Suppressor macrophage treated with lipopolysaccharide for 1 hour (primary cell): ENCODE data around the gene BRWD1.
A peak's percentile ranks its signal among the peaks of the same experiment; 100 is the strongest.

Experiments
- DNase-seq, 3 donors: peaks; one replicate each; pipeline ENCODE4 v3.0.0-alpha.2; 2020 to 2022

BRWD1 gene

DNA sequence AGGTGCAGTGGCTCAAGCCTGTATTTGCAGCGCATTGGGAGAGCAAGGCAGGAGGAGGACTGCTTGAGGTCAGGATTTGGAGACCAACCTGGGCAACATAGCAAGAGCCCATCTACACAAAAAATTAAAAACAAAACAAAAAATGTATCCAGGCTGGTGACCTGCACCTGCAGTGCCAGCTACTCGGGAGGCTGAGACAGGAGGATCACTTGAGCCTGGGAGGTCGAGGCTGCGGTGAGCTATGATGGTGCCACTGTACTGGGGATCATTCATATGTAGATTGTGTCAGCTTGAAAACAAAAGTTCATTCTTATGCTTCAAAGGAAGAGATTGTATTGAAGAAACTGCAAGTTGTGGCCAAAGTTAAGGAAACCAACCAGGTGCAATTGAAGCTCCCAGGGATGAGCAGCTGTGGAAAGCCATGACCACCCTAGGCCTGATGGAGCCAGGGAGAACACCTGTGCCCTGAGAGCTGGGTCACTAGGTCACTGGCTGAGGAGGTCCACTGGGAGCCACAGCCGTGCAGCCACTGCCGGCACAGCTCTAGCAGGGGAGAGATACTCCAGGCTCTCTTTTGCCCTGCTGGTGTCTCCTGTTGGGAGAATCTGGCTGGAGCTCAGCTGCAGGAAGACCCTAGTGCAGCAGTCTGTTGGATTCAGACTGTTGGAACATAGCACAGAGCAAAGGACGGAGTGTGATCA lies 13.3 kb upstream of the BRWD1 start:
- DNase-seq: no peak

DNA sequence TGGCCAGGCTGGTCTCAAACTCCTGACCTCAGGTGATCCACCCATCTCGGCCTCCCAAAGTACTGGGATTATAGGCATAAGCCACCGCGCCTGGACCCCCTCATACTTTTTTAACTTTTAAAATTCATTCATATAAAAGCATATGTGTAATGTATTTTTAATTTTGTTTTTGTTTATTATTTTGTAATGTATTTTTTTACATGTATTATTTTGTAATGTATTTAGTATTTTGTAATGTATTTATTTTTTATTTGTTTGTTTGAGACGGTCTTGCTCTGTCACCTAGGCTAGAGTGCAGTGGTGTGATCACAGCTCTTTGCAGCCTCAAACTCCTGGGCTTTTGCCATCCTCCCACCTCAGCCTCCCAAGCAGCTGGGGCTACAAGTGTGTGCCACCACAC lies 12.0 kb upstream of the BRWD1 start:
- no peak for DNase-seq

DNA sequence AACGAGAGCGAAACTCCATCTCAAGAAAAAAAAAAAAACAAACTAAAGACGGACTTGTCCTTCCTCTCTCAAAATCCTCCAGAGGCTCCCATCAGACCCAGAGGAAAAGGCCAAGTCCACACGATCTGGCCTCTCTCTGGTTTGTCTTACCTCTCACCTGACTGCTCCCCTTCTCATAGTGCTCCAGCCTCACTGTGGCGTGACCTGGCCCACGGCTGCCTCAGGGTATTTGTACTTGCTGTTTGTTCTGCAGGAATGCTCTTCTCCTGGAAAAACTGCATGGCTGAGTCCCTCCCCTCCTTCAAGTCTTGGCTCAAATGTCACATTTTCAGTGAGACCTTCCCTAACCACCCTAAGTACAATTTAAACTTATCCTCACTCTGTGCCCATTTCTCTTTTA lies 8.0 kb upstream of the BRWD1 start:
- no peak for DNase-seq

GRCh38 chr21:39319814-39320332 lies 6.4 kb upstream of the BRWD1 start:
- no peak for DNase-seq

GRCh38 chr21:39319251-39319756 lies 5.9 kb upstream of the BRWD1 start:
- no peak for DNase-seq

DNA sequence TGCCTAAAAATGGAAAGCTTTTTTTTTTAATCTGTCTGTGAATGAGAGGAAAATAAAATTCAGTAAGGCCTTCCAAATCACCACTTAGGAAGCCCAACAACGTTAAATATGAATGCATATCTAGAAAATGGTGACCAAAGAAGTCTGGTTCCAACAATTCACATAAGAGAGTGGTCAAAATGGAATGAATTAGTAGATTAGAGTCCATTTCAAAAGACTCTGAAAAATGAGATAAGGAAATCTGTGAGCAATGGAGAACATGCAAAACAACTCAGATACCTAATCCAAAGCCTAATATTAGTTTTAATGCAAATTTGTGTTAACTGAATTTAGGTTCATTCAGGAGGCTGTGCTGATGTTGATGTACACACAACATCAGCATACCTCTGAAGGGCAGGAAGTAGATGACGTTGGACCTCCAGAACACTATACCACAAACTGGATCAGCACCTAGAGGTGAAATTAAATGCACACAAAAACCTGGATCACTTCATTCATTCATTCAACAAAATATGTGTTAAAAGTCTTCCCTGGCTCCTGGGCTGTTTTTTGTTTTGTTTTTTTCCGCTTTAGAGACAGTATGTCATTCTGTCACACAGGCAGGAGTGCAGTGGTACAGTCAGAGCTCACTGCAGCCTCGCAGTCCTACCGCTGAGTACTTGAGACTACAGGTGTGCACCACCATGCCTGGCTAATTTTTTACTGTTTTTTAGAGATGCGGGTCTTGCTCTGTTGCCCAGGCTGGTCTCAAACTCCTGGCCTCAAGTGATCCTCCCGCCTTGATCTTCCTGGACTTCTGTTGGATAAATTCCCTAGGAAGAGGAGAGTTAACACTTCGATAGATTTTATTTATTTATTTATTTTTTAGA lies 4.9 kb upstream of the BRWD1 start:
- no peak for DNase-seq

DNA sequence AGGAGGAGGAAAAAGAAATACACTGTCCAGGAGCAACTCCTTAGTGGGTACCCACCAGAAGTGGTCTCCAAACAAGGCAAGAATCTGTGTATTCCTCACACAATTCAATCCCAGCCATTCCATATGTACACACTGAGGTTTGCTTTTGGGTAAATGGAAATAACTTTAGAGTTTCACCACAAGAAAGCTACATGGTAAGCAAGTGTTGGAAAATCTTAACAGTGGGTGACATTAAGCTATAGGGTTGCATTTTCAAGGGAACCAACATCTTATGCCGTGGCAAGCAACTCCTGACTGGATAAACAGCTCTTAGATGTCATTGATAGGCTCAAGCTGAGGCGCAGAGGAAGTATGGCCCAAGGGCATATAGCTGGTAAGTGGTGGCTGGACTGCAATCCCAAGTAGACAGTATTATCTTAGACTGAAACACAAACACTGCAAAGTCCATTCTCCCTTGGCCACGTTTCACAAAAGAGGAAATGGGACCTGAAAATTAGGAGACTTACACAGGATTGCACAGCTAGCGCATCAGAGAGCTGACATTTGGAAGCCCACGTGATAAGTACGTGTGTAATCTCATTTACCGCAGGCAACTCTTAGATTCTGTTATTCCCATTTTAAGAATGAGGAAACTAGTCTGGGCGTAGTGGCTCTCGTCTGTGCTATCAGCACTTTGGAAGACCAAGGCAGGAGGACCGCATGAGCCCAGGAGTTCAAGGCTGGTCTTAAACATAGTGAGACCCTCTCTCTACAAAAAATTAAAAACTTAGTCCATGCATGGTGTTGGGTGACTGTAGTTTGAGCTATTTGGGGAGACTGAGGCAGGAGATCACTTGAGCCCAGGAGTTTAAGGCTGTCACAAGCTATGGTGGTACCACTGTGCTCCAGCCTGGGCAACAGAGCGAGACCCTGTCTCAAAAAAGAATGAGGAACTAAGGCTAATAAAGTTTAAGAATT lies 4.0 kb upstream of the BRWD1 start:
- DNase-seq: peak; percentile 68 to 87 (median 83)

- no peak for DNase-seq
These were observed 3.3 kb upstream of the BRWD1 start for GRCh38 chr21:39316729-39317128.

DNA sequence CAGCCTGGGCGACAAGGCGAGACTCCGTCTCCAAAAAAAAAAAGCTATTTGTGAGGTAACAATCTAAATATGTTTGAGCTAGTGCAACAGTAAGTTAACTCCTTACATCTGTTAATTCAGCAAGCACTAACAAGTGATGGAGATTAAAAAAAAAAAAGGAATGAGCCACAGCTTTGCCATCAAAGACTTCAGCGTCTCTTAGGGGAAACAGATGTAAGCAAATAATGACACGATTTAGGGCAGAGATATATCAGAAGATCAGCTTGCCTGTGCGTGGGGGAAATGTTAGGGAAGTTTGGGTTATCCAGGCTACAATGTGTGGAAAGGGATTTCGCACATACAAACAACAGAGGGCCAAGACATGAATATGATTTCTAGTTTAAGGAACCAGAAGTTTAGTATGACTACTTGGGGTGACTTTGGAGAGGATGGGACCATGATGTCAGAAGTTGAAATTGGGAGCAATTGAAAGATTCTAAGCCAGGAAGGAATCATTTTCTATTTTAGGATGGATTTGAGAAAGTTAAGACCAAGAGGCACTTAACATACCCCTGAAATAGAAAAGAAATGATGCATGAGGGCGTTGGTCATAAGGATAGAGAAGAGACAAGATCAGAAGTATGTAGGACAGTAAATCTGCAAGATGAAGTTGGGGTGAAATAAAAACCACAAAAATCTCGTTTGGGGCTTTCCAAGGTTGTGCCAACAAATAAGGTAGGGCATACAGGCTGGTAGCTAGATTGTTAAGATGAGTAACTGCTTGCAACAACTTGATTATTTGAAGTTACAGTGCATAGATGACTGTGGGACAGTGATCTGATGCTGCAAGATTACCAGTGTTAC lies 2.4 kb upstream of the BRWD1 start:
- DNase-seq: peak; percentile 23 to 57 (median 49)

DNA sequence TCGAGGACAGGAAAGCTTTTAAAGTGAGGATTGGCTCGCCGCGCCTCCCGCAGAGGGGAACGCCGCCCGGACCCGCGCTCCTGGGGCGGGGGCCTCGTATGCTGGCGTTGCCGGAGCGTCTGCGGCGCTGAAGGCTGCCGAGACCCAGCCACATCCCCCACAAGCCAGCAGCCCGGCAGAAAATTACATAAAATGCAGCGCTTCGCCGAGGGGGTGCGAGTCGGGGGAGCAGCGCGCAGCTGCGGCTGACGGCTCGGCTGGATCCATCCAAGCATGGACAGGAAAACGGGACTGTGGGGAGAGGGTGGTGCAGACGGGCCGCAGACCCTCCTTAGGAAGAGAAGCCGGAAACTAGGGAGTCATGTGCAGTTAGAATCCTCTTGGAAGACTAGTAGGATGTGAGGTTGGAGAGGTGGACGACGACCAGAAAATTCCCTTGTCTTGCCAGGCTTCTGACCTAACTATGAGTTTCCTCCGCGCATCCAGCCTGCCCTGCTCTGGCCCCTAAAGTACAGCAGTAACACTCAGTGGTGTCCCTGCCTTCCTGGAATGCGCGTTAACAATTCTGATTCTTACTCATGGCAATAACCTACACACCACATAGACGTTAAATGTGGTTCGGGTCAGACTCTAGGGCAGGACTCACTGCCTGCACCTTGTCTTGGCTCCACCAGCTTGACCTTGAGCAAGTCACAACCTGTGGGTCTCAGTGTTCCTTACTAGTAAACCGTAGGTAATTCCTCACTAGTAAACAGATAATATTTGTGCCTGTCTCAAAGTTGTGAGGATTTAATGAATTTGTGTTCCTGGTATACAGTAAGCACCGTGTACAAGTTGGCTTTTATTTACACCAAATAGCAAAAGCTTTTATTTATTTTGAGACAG lies 953 bp upstream of the BRWD1 start:
- peak; percentile 35 to 50 (median 43) for DNase-seq

DNA sequence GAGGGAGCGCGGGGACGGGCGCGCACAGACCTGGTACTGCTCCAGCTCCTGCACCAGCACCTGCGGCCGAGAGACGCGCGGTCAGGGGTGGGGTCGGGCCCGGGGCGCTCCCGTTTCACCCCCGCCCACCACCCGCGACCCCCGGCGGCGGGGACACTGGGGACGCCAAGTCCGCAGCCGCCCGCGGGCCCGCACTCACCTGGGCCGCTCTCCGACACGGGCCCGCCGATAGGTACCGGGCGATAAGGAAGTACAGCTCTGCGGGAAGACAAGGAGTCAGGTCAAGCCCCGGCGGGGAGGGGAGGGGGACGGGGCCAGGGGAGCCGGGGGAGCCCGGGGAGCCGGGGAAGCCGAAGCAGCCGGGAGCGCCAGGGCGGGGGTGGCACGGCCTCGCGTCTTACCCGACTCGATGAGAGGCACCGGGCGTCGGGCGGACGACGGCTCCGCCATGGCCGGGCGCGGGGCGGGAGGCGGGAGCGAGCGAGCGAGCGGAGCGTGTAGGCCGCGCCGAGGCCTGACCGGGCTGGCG lies 326 bp downstream of the BRWD1 start:
- peak in 2 of 3 donors; percentile 5 to 33 for DNase-seq

DNA sequence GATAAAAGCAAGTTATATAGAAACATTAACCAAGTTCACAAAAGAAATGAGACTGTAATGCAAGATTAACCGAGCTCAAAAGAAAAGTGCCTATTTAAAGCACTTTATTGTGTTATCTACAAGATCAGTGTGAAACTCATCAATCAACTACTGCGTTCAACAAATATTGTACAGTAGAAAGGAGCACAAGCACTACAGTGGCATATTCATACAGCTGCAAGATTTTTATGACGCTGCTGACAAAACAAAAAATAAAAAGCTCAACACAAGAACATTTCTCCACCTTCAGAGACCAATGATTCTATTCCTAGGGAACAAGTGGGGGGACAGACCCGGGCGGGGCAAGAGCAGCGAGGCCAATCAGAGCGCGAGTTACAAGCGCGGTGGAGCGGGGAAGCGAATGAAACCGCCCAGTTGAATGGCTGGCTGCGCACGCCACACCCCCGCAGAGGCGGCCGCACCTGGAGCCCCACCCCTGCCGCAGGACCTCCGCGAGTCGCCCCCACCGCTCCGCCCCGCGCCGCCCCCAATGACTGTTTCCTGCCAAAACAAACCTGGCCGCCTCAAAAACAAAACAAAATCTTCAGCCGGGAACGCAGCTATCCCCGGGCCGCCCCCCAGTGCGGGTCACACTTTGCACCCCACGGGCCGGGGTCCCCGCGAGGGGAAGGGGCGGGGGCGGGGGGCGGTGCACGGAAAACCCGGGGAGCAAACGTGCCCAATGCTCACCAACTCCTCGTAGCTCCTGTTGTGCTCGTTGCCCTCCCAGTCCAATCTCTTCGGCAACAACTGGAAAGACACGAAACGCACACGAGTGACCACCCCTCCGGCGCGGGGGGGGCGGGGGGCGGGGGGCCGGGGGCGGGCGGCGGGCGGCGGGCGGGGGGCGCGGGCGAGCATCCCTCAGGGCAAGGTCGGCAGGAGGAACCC lies 1.1 kb downstream of the BRWD1 start:
- peak; percentile 93 to 95 (median 95) for DNase-seq

DNA sequence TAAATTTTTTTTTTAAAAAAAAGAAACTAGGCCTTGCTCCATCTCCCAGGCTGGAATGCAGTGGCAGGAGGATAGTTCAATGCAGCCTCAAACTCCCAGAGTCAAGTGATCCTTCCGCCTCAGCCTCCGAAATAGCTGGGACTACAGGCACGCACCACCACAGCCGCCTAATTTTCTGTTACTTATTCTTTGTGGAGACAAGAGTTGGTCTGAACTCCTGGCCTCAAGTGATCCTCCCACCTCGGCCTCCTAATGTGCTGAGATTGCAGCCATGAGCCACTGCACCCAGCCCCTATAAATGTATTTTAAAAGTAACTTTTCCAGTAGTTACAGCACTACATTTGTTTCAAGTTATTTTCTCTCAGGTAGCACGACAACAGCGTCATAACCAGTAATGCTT lies 2.3 kb downstream of the BRWD1 start:
- no peak for DNase-seq

DNA sequence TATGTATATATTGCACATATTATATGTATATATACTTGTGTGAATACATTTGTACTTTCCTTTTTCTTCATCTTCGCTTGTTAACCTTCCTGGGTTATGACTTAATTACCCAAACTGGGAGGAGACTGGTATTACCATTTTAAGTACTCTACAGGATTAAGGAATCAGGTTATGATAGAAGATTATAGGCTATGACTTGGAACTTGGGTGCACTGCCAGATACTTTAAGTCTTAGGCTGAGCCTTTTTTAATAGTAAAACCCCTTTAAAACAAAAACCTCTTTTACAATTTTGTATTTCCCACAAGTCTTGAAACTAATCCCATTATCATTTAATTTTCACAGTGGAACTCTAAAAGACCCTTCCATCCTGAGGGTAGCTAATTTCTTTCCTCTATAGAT lies 6.0 kb downstream of the BRWD1 start:
- no peak for DNase-seq

- DNase-seq: no peak
These were observed 12.8 kb downstream of the BRWD1 start for GRCh38 chr21:39300587-39300986.

DNA sequence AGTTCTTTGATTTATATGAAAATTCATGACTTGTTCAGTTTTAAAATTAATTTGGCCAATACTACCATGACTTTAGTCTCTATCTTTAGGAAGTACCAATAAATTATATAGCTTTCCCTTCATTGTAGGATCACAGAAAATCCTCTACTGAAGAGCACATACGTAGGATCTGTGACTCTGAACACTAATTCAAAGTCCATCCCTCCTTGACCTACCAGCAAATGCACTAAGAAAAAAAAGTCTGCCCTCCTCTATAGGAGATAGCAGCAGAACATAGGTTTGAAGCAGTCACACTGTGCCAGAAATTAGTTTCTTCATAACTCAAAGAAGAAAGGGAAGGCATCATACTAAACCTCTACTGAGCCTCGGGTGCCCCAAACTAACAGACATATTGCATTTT lies 16.5 kb downstream of the BRWD1 start:
- DNase-seq: no peak

DNA sequence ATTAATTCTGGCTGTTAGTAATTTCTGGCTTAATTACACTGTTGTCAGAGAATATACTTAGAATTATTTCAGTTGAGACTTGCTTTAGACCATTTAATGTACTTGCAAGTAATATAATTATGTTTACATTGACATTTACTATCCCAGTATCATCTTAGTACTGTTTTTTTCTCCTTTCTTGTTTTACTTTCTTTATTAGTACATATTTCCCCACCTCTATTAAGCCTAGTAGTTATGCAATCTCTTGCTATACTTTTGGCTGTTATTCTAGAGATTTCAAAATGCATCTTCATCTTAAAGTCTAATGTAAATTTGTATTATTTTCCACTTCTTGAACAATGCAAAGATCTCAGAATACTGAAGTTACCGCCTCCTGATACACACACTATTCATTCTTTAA lies 24.4 kb downstream of the BRWD1 start:
- no peak for DNase-seq

DNA sequence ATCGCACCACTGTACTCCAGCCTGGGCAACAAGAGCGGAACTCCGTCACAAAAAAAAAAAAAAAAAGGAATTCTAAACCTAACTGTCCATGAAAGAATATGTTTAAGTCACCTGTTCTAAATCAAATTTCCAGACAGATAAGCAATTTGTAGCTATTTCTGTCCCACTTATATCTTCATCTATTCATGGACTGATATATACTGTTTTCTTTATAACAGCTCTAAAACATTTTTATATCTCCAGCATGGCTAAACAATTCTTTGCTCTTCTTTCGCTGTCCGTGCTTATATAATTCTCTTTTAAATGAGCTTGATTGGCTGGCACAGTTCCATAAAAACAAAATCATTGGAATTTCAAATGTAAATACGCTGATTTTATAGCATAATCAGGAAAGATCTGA lies 30.5 kb downstream of the BRWD1 start:
- no peak for DNase-seq

- DNase-seq: no peak
These were observed 31.6 kb downstream of the BRWD1 start for GRCh38 chr21:39281853-39282252.
